ENCODE data around the gene DAPL1.

The DAPL1 gene

GRCh38 chr2:158776231-158776630, 18.9 kb upstream of the DAPL1 start:
- no peak for DNase-seq

- no peak for DNase-seq
Observed at GRCh38 chr2:158777077-158777476, 18.0 kb upstream of the DAPL1 start.

- DNase-seq = no peak
Observed at GRCh38 chr2:158778243-158778642, 16.9 kb upstream of the DAPL1 start.

- no peak for DNase-seq
Observed at GRCh38 chr2:158779621-158780020, 15.5 kb upstream of the DAPL1 start.

GRCh38 chr2:158781353-158781961, 13.7 kb upstream of the DAPL1 start:
- no peak for DNase-seq

GRCh38 chr2:158782136-158782535, 13.0 kb upstream of the DAPL1 start:
- no peak for DNase-seq

GRCh38 chr2:158782616-158783015, 12.5 kb upstream of the DAPL1 start:
- DNase-seq = no peak

GRCh38 chr2:158783923-158784322, 11.2 kb upstream of the DAPL1 start:
- DNase-seq = no peak

GRCh38 chr2:158786897-158787296, 8.2 kb upstream of the DAPL1 start:
- DNase-seq = no peak

- DNase-seq = no peak
Observed at GRCh38 chr2:158788951-158789350, 6.2 kb upstream of the DAPL1 start.

GRCh38 chr2:158796652-158797051, 1.5 kb downstream of the DAPL1 start:
- DNase-seq = no peak

- DNase-seq = no peak
Observed at GRCh38 chr2:158797963-158798700, 3.0 kb downstream of the DAPL1 start.

- no peak for DNase-seq
Observed at GRCh38 chr2:158799181-158799580, 4.1 kb downstream of the DAPL1 start.

- DNase-seq = no peak
Observed at GRCh38 chr2:158803506-158803905, 8.4 kb downstream of the DAPL1 start.

- no peak for DNase-seq
Observed at GRCh38 chr2:158805255-158805654, 10.1 kb downstream of the DAPL1 start.

- no peak for DNase-seq
Observed at GRCh38 chr2:158805936-158806335, 10.8 kb downstream of the DAPL1 start.

- DNase-seq = no peak
Observed at GRCh38 chr2:158806941-158807340, 11.8 kb downstream of the DAPL1 start.

- no peak for DNase-seq
Observed at GRCh38 chr2:158808426-158808825, 13.3 kb downstream of the DAPL1 start.

GRCh38 chr2:158809816-158810215, 14.7 kb downstream of the DAPL1 start:
- no peak for DNase-seq

- DNase-seq = no peak
Observed at GRCh38 chr2:158810731-158811460, 15.8 kb downstream of the DAPL1 start.

- no peak for DNase-seq
Observed at GRCh38 chr2:158815166-158815565, 20.0 kb downstream of the DAPL1 start.

GRCh38 chr2:158815658-158816057, 20.5 kb downstream of the DAPL1 start:
- no peak for DNase-seq

- DNase-seq = no peak
Observed at GRCh38 chr2:158817588-158817987, 22.5 kb downstream of the DAPL1 start.

Data from anterior cingulate cortex (tissue), 58 donors.